Caco-2 (cell line): Measurements from ENCODE around the gene AMBRA1. TPM values are rescaled to one million over a fixed set of nuclear protein-coding genes. Genes with fewer than 3 reads are reported as not detected.

Experiments used
- BruUV-seq: library from RNA; stranded (reverse); fragments of 400-500 nt; replicated peaks from 2 replicates; lab custom pipeline; 2021; lab: Mats Ljungman, UMichigan
- CTCF ChIA-PET: fragments of 300-600 bp; sonication (Branson Sonifier 250); formaldehyde crosslinking; loops from one replicate; lab custom pipeline; 2022; ENCODE audit warnings: antibody characterized with exemption; lab: Charles Lee
- POLR2A ChIA-PET: fragments of 300-600 bp; sonication (Branson Sonifier 250); formaldehyde crosslinking; loops from one replicate; lab custom pipeline; 2022; ENCODE audit warnings: antibody characterized with exemption; lab: Charles Lee
- DNase-seq, 2 experiments: peaks; one replicate each; pipeline versions ENCODE4 v3.0.0 to v3.0.0-alpha.2; 2020 to 2022
- H3K27me3 ChIP-seq: replicated peaks from 2 replicates; pipeline ENCODE4 v1.6.0; 2011; ENCODE audit warnings: low read length; ENCODE audit not compliant: control insufficient read depth, insufficient read depth
- H3K36me3 ChIP-seq: 2 replicates; pipeline ENCODE4 v1.5.1; 2011; ENCODE audit warnings: low read length; ENCODE audit not compliant: control insufficient read depth, insufficient read depth
- H3K4me1 ChIP-seq: fragments of 250-450 bp; sonication (Bioruptor Pico); 2 replicates; pipeline ENCODE4 v1.5.1; 2020; ENCODE audit warnings: mild to moderate bottlenecking
- H3K4me3 ChIP-seq: 2 replicates; pipeline ENCODE4 v1.5.1; 2011; ENCODE audit warnings: low read depth, mild to moderate bottlenecking, control low read depth, low read length
- H3K9me3 ChIP-seq: fragments of 250-450 bp; sonication (Bioruptor Pico); 2 replicates; pipeline ENCODE4 v1.5.1; 2020; ENCODE audit warnings: mild to moderate bottlenecking, moderate library complexity
- H3K27ac Mint-ChIP-seq: one replicate; pipeline ENCODE4 v1.8.0; 2022; ENCODE audit warnings: mixed read lengths; ENCODE audit not compliant: unreplicated experiment
- H3K27me3 Mint-ChIP-seq: one replicate; pipeline ENCODE4 v1.8.0; 2022; ENCODE audit warnings: mixed read lengths; ENCODE audit not compliant: insufficient read depth, unreplicated experiment
- H3K36me3 Mint-ChIP-seq: one replicate; pipeline ENCODE4 v1.8.0; 2022; ENCODE audit warnings: mild to moderate bottlenecking, mixed read lengths; ENCODE audit not compliant: insufficient read depth, unreplicated experiment
- H3K4me1 Mint-ChIP-seq: one replicate; pipeline ENCODE4 v1.8.0; 2022; ENCODE audit warnings: low read depth, mixed read lengths; ENCODE audit not compliant: unreplicated experiment
- H3K4me3 Mint-ChIP-seq: one replicate; pipeline ENCODE4 v1.8.0; 2022; ENCODE audit warnings: mild to moderate bottlenecking, moderate library complexity, mixed read lengths; ENCODE audit not compliant: unreplicated experiment
- H3K9me3 Mint-ChIP-seq: one replicate; pipeline ENCODE4 v1.8.0; 2022; ENCODE audit warnings: mixed read lengths; ENCODE audit not compliant: unreplicated experiment
- CTCF ChIP-seq, 2 experiments: fragments of 200-600 bp in 1 of 2; IDR thresholded peaks; 1 replicate in 1 of 2; 2 replicates in 1 of 2; pipeline versions ENCODE4 v1.5.1 to v1.8.0; 2011 to 2022; ENCODE audit warnings: antibody characterized with exemption in 1 of 2, control low read depth in 1 of 2, inconsistent platforms in 1 of 2, low read depth in 1 of 2, low read length in 1 of 2, mild to moderate bottlenecking in 1 of 2, moderate library complexity in 1 of 2; ENCODE audit not compliant: insufficient read depth in 1 of 2, severe bottlenecking in 1 of 2, unreplicated experiment in 1 of 2
- intact Hi-C: fragments of 100-400 bp; cut with micrococcal nuclease; formaldehyde crosslinking; loops from one replicate; pipeline ENCODE4 v1.10.0; 2022; ENCODE audit not compliant: unreplicated experiment
- total RNA-seq: library from RNA; stranded (reverse); gene quantifications from 2 replicates; pipeline ENCODE4 v1.2.3, GENCODE V29; 2022

The AMBRA1 gene
- total RNA-seq, 1 experiment from 2014 or later, result 48.1 TPM

- H3K4me3 ChIP-seq, result no peak overlapping the region
- no peaks in the 10 kb centered on the region for H3K36me3 Mint-ChIP-seq
- H3K36me3 ChIP-seq, result no peaks in the 10 kb centered on the region
- TF ChIP-seq CTCF (IDR thresholded peaks at IDR 0.05; ENCODE audit: insufficient read depth in 1 of 2, low read depth in 1 of 2, low read length in 1 of 2, severe bottlenecking in 1 of 2, unreplicated experiment in 1 of 2), result no peak
- H3K27me3 ChIP-seq, result no peaks in the 10 kb centered on the region
- no peaks in the 10 kb centered on the region for H3K9me3 ChIP-seq
- intact Hi-C loops, result no loop called here
- no peak overlapping the region for H3K27ac Mint-ChIP-seq
- H3K4me3 Mint-ChIP-seq, result no peak overlapping the region
- no peaks in the 10 kb centered on the region for H3K9me3 Mint-ChIP-seq
- no peaks in the 10 kb centered on the region for H3K27me3 Mint-ChIP-seq
- BruUV-seq, result no TSS peak
- H3K4me1 Mint-ChIP-seq, result peaks cover 8% of the 10 kb centered on the region
- POLR2A ChIA-PET, result no interaction called here
- H3K4me1 ChIP-seq, result peaks cover 15% of the 10 kb centered on the region; the same call in 1 of the 2 replicates
- no peak for DNase-seq
- CTCF ChIA-PET, result interaction anchor here (0.7 kb wide), 1 partner anchor 593 kb away, joined by 5 read pairs; no protein-coding TSS in a partner anchor
These were observed 6.6 kb upstream of the AMBRA1 start for GRCh38 chr11:46600194-46600960.

GRCh38 chr11:46599340-46600193 is 5.7 kb upstream of the AMBRA1 start:
- intact Hi-C loops, result no loop called here
- no peak overlapping the region for H3K4me3 ChIP-seq
- DNase-seq, result no peak
- Mint-ChIP-seq H3K27ac (no peak overlapping the region), H3K36me3 (no peaks in the 10 kb centered on the region), H3K27me3 (no peaks in the 10 kb centered on the region), H3K4me3 (no peak overlapping the region), H3K4me1 (peaks cover 8% of the 10 kb centered on the region), H3K9me3 (no peaks in the 10 kb centered on the region)
- no peaks in the 10 kb centered on the region for H3K9me3 ChIP-seq
- H3K27me3 ChIP-seq, result no peaks in the 10 kb centered on the region
- H3K36me3 ChIP-seq, result no peaks in the 10 kb centered on the region
- H3K4me1 ChIP-seq, result peaks cover 16% of the 10 kb centered on the region; the same call in 1 of the 2 replicates
- POLR2A ChIA-PET, result no interaction called here
- CTCF ChIA-PET, result interaction anchor here (0.7 kb wide), 1 partner anchor 594 kb away, joined by 5 read pairs; no protein-coding TSS in a partner anchor
- no peak for TF ChIP-seq CTCF (IDR thresholded peaks at IDR 0.05; ENCODE audit: insufficient read depth in 1 of 2, low read depth in 1 of 2, low read length in 1 of 2, severe bottlenecking in 1 of 2, unreplicated experiment in 1 of 2)
- no TSS peak for BruUV-seq

- H3K4me1 Mint-ChIP-seq, result peaks cover 14% of the 10 kb centered on the region
- H3K27me3 ChIP-seq, result no peaks in the 10 kb centered on the region
- intact Hi-C loops, result no loop called here
- peak overlapping the region; percentile 58 for H3K27ac Mint-ChIP-seq
- H3K9me3 Mint-ChIP-seq, result no peaks in the 10 kb centered on the region
- H3K36me3 Mint-ChIP-seq, result peaks cover 7% of the 10 kb centered on the region
- H3K36me3 ChIP-seq, result no peaks in the 10 kb centered on the region
- H3K4me3 ChIP-seq, result no peak overlapping the region
- peaks cover 20% of the 10 kb centered on the region for H3K4me1 ChIP-seq
- no peaks in the 10 kb centered on the region for H3K9me3 ChIP-seq
- no peak overlapping the region for H3K4me3 Mint-ChIP-seq
- CTCF ChIA-PET, result no interaction called here
- DNase-seq, result no peak
- TF ChIP-seq CTCF (IDR thresholded peaks at IDR 0.05; ENCODE audit: insufficient read depth in 1 of 2, low read depth in 1 of 2, low read length in 1 of 2, severe bottlenecking in 1 of 2, unreplicated experiment in 1 of 2), result no peak
- H3K27me3 Mint-ChIP-seq, result no peaks in the 10 kb centered on the region
- POLR2A ChIA-PET, result no interaction called here
- BruUV-seq, result no TSS peak
These were observed 3.9 kb upstream of the AMBRA1 start for GRCh38 chr11:46597609-46598219.
